HFF-Myc (cell line): ENCODE measurements around the gene ACTC1.
"Not testable (repeated sequence)": the region's sequence is repeated elsewhere in the genome, so short reads cannot be mapped to it uniquely, and the experiment has no call there.

Experiments
- DNase-seq: peaks from one replicate; pipeline ENCODE4 v3.0.0-alpha.2; 2011; ENCODE audit warnings: low read depth; ENCODE audit errors: extremely low read depth
- H3K4me3 ChIP-seq: replicated peaks from 2 replicates; pipeline ENCODE4 v1.5.1; 2011; ENCODE audit warnings: low read depth, mild to moderate bottlenecking, control low read depth, low read length
- TF ChIP-seq, protein P1 (sequence below): IDR thresholded peaks from 2 replicates; pipeline ENCODE4 v1.5.1; 2012; ENCODE audit warnings: mild to moderate bottlenecking, low read depth, low read length, control low read depth; ENCODE audit errors: missing control alignments

Gene ACTC1

DNA sequence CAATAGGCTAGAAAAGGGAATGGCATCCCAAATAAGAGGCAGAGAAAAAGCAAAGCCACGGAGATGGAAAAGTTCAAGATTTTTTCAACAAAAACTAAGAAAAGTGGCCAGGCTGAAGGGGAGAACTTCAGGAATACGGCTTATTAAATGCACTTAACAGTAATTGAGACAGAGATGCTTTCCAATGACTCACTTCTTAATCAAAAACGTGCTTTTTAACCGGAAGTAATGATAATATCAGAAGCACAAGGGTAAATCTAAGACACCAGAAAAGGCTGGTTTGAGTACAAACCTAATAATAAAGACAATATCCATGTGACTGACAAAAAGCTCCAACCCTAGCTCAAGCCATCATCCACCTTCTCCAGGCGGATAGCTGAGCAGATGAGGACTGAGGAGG lies 24.8 kb upstream of the ACTC1 start:
- no peak overlapping the region for H3K4me3 ChIP-seq
- TF ChIP-seq, protein P1, sequence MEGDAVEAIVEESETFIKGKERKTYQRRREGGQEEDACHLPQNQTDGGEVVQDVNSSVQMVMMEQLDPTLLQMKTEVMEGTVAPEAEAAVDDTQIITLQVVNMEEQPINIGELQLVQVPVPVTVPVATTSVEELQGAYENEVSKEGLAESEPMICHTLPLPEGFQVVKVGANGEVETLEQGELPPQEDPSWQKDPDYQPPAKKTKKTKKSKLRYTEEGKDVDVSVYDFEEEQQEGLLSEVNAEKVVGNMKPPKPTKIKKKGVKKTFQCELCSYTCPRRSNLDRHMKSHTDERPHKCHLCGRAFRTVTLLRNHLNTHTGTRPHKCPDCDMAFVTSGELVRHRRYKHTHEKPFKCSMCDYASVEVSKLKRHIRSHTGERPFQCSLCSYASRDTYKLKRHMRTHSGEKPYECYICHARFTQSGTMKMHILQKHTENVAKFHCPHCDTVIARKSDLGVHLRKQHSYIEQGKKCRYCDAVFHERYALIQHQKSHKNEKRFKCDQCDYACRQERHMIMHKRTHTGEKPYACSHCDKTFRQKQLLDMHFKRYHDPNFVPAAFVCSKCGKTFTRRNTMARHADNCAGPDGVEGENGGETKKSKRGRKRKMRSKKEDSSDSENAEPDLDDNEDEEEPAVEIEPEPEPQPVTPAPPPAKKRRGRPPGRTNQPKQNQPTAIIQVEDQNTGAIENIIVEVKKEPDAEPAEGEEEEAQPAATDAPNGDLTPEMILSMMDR, result no peak
- no peak for DNase-seq

DNA sequence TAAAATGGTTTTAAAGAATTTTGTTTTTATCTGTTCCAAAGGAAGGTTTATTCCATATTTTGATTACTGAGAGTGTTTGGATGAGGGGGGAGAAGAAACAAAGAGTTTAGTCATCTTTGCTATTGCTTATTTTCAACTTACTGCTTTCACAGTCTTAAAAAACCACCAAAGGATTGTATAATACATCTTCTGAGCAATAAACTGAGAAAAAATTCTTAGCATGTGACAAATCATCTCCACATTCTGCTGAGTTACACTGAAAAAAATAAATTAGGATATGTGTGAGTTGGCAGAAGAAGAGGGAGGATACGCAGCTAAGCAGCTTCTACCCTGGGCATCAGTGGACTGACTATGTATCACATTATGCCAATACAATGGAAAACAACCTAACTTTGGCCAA lies 23.2 kb upstream of the ACTC1 start:
- no peak overlapping the region for H3K4me3 ChIP-seq
- no peak for DNase-seq

DNA sequence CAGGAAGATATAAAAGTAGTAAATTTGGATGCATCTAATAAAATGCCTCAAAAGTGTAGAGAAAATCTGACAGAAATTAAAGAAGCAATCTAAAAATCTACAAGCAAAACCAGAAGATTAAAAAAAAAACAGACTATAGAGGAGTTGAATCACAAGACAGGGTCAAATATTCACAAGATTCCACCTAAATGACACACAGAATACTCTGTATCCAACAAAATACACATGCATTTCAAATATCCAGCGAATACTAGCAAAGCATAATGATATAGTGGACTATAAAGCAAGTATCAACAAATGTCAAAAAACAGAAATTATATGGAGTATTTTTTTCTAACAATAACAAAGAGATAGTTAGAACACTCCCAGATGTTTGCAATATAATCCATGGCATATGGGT lies 20.5 kb upstream of the ACTC1 start:
- DNase-seq, result no peak
- TF ChIP-seq, protein P1, result no peak
- no peak overlapping the region for H3K4me3 ChIP-seq

More for the DNA sequence above, 23.2 kb upstream of the ACTC1 start:
- TF ChIP-seq, protein P1, result no peak

DNA sequence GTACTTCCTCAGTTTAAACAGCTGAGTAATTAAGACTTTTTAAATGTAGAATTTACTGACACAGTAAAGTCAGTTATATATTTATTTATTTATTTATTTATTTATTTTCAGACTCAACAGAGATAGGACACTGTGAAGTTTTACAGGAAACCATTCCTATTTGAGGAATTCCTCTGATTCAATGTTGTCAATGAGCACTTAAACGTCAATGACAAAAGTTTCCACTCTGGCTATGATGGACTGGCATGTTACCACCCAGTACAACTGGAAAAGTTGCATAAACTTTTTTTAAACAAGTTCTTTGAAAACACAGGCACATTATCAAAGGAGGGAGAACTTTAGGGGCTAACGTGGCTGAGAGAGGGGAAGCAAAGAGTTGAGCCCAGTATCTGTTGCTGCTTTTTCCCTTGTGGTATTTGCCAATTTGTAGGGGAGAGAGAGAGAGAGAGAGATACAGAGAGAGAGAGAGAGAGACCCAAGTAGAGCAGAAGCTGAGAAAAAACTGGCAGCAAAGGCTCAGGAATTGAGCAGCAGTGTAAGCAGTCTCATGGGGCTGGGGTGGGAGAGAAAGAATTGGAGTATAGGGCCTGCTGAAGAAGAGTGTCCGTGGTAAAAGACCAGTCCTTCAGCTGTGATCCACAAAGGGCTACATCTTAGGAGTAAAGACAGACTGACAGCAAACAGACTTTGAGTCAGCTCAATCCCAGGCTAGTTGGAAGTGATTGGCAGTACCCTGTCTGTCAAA lies 18.3 kb upstream of the ACTC1 start:
- TF ChIP-seq, protein P1, result no peak
- H3K4me3 ChIP-seq, result no peak overlapping the region
- DNase-seq, result no peak

DNA sequence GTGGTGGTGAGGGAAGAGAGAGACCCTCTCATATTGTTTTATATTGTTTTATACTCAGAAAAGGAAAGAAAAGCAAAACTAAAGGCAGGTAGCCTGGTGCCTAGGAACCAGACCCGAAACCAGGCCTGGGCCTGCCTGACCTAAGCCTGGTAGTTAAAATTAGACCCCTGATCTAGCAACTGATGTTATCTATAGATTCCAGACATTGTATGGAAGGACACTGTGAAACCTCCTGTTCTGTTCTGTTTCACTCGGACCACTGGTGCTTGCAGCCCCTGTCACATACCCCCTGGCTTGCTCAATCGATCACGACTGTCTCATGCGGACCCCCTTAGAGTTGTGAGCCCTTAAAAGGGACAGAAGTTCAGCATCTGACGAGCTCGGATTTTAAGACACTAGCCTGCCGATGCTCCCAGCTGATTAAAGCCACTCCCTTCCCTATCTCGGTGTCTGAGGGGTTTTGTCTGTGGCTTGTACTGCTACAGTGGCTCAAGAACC lies 17.6 kb upstream of the ACTC1 start:
- not testable (repeated sequence) for H3K4me3 ChIP-seq, DNase-seq

DNA sequence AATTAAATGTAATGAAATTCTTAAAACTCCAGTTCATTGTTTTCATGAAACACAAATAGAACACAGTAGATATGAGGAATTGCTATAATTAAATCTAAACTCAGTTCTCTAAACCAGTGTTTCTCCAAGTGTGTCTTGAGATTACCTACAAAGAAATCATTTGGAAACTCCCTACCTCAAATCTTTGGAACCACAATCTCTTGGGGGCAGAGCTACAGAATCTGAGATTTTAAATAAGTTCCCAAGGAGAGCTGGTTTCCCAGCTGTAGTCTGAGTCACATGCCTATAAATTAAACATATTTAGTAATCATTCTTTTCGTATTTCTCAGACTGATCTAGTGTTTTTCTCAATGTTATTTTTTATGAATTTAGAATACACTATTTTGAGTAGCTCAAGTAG lies 17.0 kb upstream of the ACTC1 start:
- H3K4me3 ChIP-seq, result no peak overlapping the region
- DNase-seq, result no peak
- TF ChIP-seq, protein P1, result no peak

DNA sequence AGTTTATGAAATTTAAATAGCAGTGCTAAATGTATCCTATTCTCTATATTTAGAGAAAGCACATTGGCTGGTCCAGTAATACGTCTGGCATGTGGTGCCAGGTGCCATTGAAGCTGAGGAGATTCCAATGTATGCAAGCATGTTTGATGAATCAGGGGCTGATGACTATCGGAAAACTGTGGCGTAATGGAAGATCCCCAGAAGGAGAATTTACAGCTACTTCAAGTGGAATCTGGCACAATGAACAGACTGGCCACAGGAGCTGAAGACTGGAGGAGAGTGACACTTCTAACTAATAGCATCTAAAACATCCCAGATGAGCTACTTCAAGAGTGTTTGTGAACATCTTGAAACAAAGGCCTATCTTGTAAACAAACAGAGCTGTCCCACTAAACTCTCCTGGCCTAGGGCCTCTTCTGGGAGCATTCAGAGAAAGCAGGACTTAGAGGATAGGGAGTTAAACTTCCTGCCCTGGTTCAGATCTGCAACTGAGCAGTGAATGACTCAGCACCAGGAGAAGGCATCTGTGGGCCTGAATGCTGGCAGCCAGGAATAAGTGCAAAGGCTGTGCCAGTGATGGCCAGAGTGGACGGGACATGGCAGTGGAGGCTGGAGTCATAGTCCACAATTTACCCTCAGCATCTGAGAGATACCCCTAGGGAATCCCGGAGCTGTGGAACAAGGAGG lies 15.2 kb upstream of the ACTC1 start:
- TF ChIP-seq, protein P1, result no peak
- peak; percentile 80 for DNase-seq
- no peak overlapping the region for H3K4me3 ChIP-seq
